Thoracic aorta (tissue), 2 donors: Measurements from ENCODE around the gene RTL3. TPM values are rescaled to one million over a fixed set of nuclear protein-coding genes. Genes with fewer than 3 reads are reported as not detected.

Experiments used
- ATAC-seq: fragments of 150-250 bp; one replicate; pipeline ENCODE4 v1.8.0; 2017; ENCODE audit warnings: low read depth; ENCODE audit not compliant: insufficient number of reproducible peaks, low FRiP score
- DNase-seq: peaks from one replicate; pipeline ENCODE4 v3.0.0-alpha.2; 2020; ENCODE audit warnings: low spot score
- H3K27ac ChIP-seq, 2 donors: fragments of 200-600 bp; sonication (generic); 1 replicate in 1 of 2; 2 replicates in 1 of 2; pipeline ENCODE4 v1.5.1; 2016; ENCODE audit warnings: mild to moderate bottlenecking in 2 of 2, moderate library complexity in 2 of 2
- H3K27me3 ChIP-seq: fragments of 200-600 bp; sonication (generic); replicated peaks from 2 replicates; pipeline ENCODE4 v1.6.0; 2016; ENCODE audit warnings: mild to moderate bottlenecking; ENCODE audit not compliant: insufficient read depth
- H3K36me3 ChIP-seq: fragments of 200-600 bp; sonication (generic); one replicate; pipeline ENCODE4 v1.5.1; 2016
- H3K4me1 ChIP-seq, 2 donors: fragments of 200-600 bp; sonication (generic); 1 replicate in 1 of 2; 2 replicates in 1 of 2; pipeline versions ENCODE4 v1.5.1 to v1.6.0; 2016; ENCODE audit warnings: low read depth in 2 of 2, mild to moderate bottlenecking in 1 of 2; ENCODE audit not compliant: control insufficient read depth in 1 of 2
- H3K4me3 ChIP-seq: fragments of 200-600 bp; sonication (generic); 2 replicates; pipeline ENCODE4 v1.5.1; 2016; ENCODE audit warnings: mild to moderate bottlenecking
- H3K9me3 ChIP-seq: fragments of 200-600 bp; sonication (generic); 2 replicates; pipeline ENCODE4 v1.5.1; 2016
- total RNA-seq, 2 donors: library from RNA; depleted of rRNA; stranded (reverse); fragments of >200 nt; gene quantifications; one replicate each; pipeline versions ENCODE4 v1.1.0 to v1.2.3, GENCODE V29; 2016
- TF ChIP-seq, protein P1 (sequence below): fragments of 200-600 bp; sonication (generic); IDR thresholded peaks from one replicate; pipeline ENCODE4 v1.5.1; 2019; ENCODE audit warnings: antibody characterized with exemption

The RTL3 gene
- total RNA-seq, 2 donors from 2014 or later: 1.4 to 1.6 TPM

GRCh38 chrX:78659955-78660354 lies 827 bp upstream of the RTL3 start:
- no peaks in the 10 kb centered on the region for H3K27me3 ChIP-seq
- TF ChIP-seq, protein P1, sequence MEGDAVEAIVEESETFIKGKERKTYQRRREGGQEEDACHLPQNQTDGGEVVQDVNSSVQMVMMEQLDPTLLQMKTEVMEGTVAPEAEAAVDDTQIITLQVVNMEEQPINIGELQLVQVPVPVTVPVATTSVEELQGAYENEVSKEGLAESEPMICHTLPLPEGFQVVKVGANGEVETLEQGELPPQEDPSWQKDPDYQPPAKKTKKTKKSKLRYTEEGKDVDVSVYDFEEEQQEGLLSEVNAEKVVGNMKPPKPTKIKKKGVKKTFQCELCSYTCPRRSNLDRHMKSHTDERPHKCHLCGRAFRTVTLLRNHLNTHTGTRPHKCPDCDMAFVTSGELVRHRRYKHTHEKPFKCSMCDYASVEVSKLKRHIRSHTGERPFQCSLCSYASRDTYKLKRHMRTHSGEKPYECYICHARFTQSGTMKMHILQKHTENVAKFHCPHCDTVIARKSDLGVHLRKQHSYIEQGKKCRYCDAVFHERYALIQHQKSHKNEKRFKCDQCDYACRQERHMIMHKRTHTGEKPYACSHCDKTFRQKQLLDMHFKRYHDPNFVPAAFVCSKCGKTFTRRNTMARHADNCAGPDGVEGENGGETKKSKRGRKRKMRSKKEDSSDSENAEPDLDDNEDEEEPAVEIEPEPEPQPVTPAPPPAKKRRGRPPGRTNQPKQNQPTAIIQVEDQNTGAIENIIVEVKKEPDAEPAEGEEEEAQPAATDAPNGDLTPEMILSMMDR: no peak
- peak overlapping the region; percentile 45 to 67 for H3K27ac ChIP-seq

DNA sequence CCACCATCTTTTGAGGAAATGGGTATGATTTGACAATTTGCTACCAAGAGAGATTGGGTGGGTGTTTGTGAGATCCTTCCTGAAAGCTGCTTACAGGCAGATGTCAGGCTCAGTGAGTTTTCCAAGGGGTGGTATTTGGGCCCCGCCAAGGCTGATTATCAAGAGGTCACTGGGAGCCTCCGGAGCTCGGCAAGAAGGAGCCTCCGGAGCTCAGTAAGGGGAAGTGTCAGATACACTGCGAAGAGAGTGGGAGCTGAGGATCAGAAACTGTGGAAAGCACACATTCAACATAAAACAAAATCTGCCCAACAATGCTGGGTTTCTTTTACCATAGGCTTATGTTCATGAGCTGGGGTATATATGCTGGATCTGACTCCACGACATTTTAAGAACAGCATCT lies 714 bp downstream of the RTL3 start:
- Histone ChIP-seq H3K9me3 (no peaks in the 10 kb centered on the region), H3K27me3 (no peaks in the 10 kb centered on the region), H3K27ac (peak overlapping the region in 1 of 2 donors; percentile 53), H3K4me1 (peaks cover 0 to 8% of the 10 kb centered on the region in 2 donors), H3K4me3 (no peak overlapping the region), H3K36me3 (no peaks in the 10 kb centered on the region)
- TF ChIP-seq, protein P1: no peak
- ATAC-seq (no peak), DNase-seq (no peak)

More at GRCh38 chrX:78659955-78660354, 827 bp upstream of the RTL3 start:
- Histone ChIP-seq H3K4me3 (no peak overlapping the region), H3K36me3 (no peaks in the 10 kb centered on the region), H3K9me3 (no peaks in the 10 kb centered on the region), H3K4me1 (peaks cover 0 to 8% of the 10 kb centered on the region in 2 donors)
- ATAC-seq (no peak), DNase-seq (no peak)

DNA sequence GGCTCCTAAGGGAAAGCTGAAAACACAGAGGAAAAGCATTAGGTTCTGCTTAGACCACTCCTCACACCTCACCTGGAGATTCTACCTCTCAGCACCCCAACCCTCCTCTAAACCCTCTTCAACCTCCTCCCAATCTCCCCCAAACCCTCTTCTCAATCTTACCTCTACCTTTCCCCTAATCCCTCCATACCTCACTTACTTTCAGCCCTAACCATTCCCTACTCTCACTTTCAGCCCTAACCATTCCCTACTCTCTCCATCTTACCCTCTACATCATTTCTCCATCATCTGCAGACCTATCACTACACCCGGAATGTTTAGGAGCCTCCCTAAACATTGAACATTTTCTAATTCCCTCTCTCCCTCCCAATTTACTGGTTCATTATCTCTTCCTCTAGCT lies 3.5 kb downstream of the RTL3 start:
- no peaks in the 10 kb centered on the region for H3K36me3 ChIP-seq
- H3K4me1 ChIP-seq: peaks cover 0 to 8% of the 10 kb centered on the region in 2 donors
- H3K27me3 ChIP-seq: no peaks in the 10 kb centered on the region
- DNase-seq: no peak
- no peak overlapping the region for H3K4me3 ChIP-seq
- no peak overlapping the region for H3K27ac ChIP-seq
- TF ChIP-seq, protein P1: no peak
- no peaks in the 10 kb centered on the region for H3K9me3 ChIP-seq
- no peak for ATAC-seq

- no peak overlapping the region for H3K27ac ChIP-seq
- no peak for DNase-seq
- H3K27me3 ChIP-seq: no peaks in the 10 kb centered on the region
- H3K4me1 ChIP-seq: peaks cover 0 to 2% of the 10 kb centered on the region in 2 donors
- H3K36me3 ChIP-seq: no peaks in the 10 kb centered on the region
- TF ChIP-seq, protein P1: no peak
- ATAC-seq: peak; percentile 36
- no peaks in the 10 kb centered on the region for H3K9me3 ChIP-seq
- H3K4me3 ChIP-seq: no peak overlapping the region
These were observed 5.9 kb downstream of the RTL3 start for GRCh38 chrX:78653118-78653822.

GRCh38 chrX:78650906-78651437 lies 8.2 kb downstream of the RTL3 start:
- ATAC-seq (no peak), DNase-seq (no peak)
- Histone ChIP-seq H3K4me3 (no peak overlapping the region), H3K4me1 (no peaks in the 10 kb centered on the region), H3K27me3 (no peaks in the 10 kb centered on the region), H3K27ac (no peak overlapping the region), H3K9me3 (no peaks in the 10 kb centered on the region), H3K36me3 (no peaks in the 10 kb centered on the region)
- TF ChIP-seq, protein P1: no peak
